ENCODE measurements around the gene PRR36. TPM values are rescaled to one million over a fixed set of nuclear protein-coding genes. Genes with fewer than 3 reads are reported as not detected.
A peak's percentile ranks its signal among the peaks of the same experiment; 100 is the strongest.

PRR36 gene
- total and polyA plus RNA-seq, 8 donors, result 1.2 to 13.4 (median 9.9) TPM

GRCh38 chr19:7888145-7888825 is 14.1 kb upstream of the PRR36 start, which contains the start of gene LRRC8E:
Gene LRRC8E (plus strand): TSS chr19:7888510. CDS start chr19:7895604, 7,094 bp downstream.
- peak within 1 kb of the TSS; percentile 42 to 43 for H3K4me3 ChIP-seq
- peak in 3 of 4 donors; percentile 41 to 94 (median 68) for DNase-seq

GRCh38 chr19:7887408-7888144 is 13.4 kb upstream of the PRR36 start:
- intact Hi-C loops (cut with DNase I), result no loop called here
- Histone ChIP-seq H3K27ac (no peak overlapping the region), H3K36me3 (no peaks in the 10 kb centered on the region), H3K4me1 (peaks cover 0 to 9% of the 10 kb centered on the region in 2 donors), H3K27me3 (peaks cover 0 to 43% of the 10 kb centered on the region in 2 donors), H3K9me3 (no peaks in the 10 kb centered on the region), H3K4me3 (no peak overlapping the region)
- ATAC-seq (no peak), DNase-seq (no peak)
- TF ChIP-seq, protein P1, sequence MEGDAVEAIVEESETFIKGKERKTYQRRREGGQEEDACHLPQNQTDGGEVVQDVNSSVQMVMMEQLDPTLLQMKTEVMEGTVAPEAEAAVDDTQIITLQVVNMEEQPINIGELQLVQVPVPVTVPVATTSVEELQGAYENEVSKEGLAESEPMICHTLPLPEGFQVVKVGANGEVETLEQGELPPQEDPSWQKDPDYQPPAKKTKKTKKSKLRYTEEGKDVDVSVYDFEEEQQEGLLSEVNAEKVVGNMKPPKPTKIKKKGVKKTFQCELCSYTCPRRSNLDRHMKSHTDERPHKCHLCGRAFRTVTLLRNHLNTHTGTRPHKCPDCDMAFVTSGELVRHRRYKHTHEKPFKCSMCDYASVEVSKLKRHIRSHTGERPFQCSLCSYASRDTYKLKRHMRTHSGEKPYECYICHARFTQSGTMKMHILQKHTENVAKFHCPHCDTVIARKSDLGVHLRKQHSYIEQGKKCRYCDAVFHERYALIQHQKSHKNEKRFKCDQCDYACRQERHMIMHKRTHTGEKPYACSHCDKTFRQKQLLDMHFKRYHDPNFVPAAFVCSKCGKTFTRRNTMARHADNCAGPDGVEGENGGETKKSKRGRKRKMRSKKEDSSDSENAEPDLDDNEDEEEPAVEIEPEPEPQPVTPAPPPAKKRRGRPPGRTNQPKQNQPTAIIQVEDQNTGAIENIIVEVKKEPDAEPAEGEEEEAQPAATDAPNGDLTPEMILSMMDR (IDR thresholded peaks at IDR 0.05), result no peak

More at GRCh38 chr19:7888145-7888825, 14.1 kb upstream of the PRR36 start, which contains the start of gene LRRC8E:
- intact Hi-C loops (cut with DNase I), result no loop called here
- H3K4me1 ChIP-seq, result peaks cover 0 to 9% of the 10 kb centered on the region in 2 donors
- peaks cover 0 to 48% of the 10 kb centered on the region in 2 donors for H3K27me3 ChIP-seq
- TF ChIP-seq, protein P1 (IDR thresholded peaks at IDR 0.05), result no peak
- ATAC-seq, result peak; percentile 99
- H3K36me3 ChIP-seq, result no peaks in the 10 kb centered on the region
- H3K27ac ChIP-seq, result no peak within 1 kb of the TSS
- H3K9me3 ChIP-seq, result no peaks in the 10 kb centered on the region

- intact Hi-C loops (cut with DNase I), result no loop called here
- TF ChIP-seq, protein P1 (IDR thresholded peaks at IDR 0.05), result no peak
- Histone ChIP-seq H3K4me1 (peaks cover 0 to 9% of the 10 kb centered on the region in 2 donors), H3K9me3 (no peaks in the 10 kb centered on the region), H3K4me3 (no peak overlapping the region), H3K36me3 (no peaks in the 10 kb centered on the region), H3K27ac (no peak overlapping the region), H3K27me3 (peaks cover 0 to 43% of the 10 kb centered on the region in 2 donors)
- DNase-seq (no peak), ATAC-seq (no peak)
Observed at GRCh38 chr19:7885818-7886217, 11.6 kb upstream of the PRR36 start.

GRCh38 chr19:7883796-7884570 is 9.8 kb upstream of the PRR36 start:
- TF ChIP-seq, protein P1 (IDR thresholded peaks at IDR 0.05), result no peak
- no peak overlapping the region for H3K27ac ChIP-seq
- intact Hi-C loops (cut with DNase I), result no loop called here

More at GRCh38 chr19:7883796-7884570, 9.8 kb upstream of the PRR36 start:
- no peak for DNase-seq
- no peak for ATAC-seq
- H3K4me3 ChIP-seq, result no peak overlapping the region
- no peaks in the 10 kb centered on the region for H3K36me3 ChIP-seq
- peaks cover 0 to 9% of the 10 kb centered on the region in 2 donors for H3K4me1 ChIP-seq
- H3K27me3 ChIP-seq, result peaks cover 0 to 29% of the 10 kb centered on the region in 2 donors
- H3K9me3 ChIP-seq, result no peaks in the 10 kb centered on the region
